H1 (cell line): ENCODE measurements around the gene CISD1. TPM values are rescaled to one million over a fixed set of nuclear protein-coding genes. Genes with fewer than 3 reads are reported as not detected.
A peak's percentile ranks its signal among the peaks of the same experiment; 100 is the strongest.

Source experiments
- CTCF ChIA-PET: fragments of 300-600 bp; sonication (Branson Sonifier 250); formaldehyde crosslinking; loops from one replicate; lab custom pipeline; 2021; ENCODE audit not compliant: partially characterized antibody; lab: Charles Lee
- POLR2A ChIA-PET: fragments of 300-600 bp; sonication (Branson Sonifier 250); formaldehyde crosslinking; loops from one replicate; lab custom pipeline; 2021; ENCODE audit warnings: inconsistent platforms; ENCODE audit not compliant: partially characterized antibody; lab: Charles Lee
- DNase-seq, 2 experiments: peaks; one replicate each; pipeline versions ENCODE4 v3.0.0 to v3.0.0-alpha.2; 2010 to 2022; ENCODE audit warnings: low spot score in 2 of 2, low read depth in 1 of 2, mixed read lengths in 1 of 2
- FAIRE-seq: peaks from 2 replicates; lab custom pipeline; 2011; peaks lifted over from hg19 to GRCh38; lab: Jason Lieb, UNC
- H2AFZ ChIP-seq: 2 replicates; pipeline ENCODE4 v1.8.1; 2012; ENCODE audit warnings: low read length, inconsistent platforms
- H2AK5ac ChIP-seq: 2 replicates; pipeline ENCODE4 v1.6.1; 2013; ENCODE audit warnings: low read depth, low read length
- H2BK120ac ChIP-seq: replicated peaks from 2 replicates; pipeline ENCODE3; 2013; ENCODE audit warnings: low read depth, low read length, inconsistent platforms
- H2BK12ac ChIP-seq: 2 replicates; pipeline ENCODE4 v1.6.1; 2013; ENCODE audit warnings: low read depth, low read length
- H2BK15ac ChIP-seq: 2 replicates; pipeline ENCODE4 v1.6.1; 2013; ENCODE audit warnings: low read length
- H2BK20ac ChIP-seq: 2 replicates; pipeline ENCODE4 v1.6.1; 2013; ENCODE audit warnings: low read length
- H2BK5ac ChIP-seq: 2 replicates; pipeline ENCODE4 v1.6.1; 2013; ENCODE audit warnings: low read depth, low read length
- H3K14ac ChIP-seq: 2 replicates; pipeline ENCODE4 v1.6.1; 2013; ENCODE audit warnings: inconsistent platforms; ENCODE audit not compliant: insufficient read length
- H3K18ac ChIP-seq: 2 replicates; pipeline ENCODE4 v1.6.1; 2013; ENCODE audit warnings: low read length; ENCODE audit errors: extremely low read depth
- H3K23ac ChIP-seq: 2 replicates; pipeline ENCODE4 v1.6.1; 2013; ENCODE audit warnings: inconsistent platforms; ENCODE audit not compliant: insufficient read length
- H3K23me2 ChIP-seq: 2 replicates; pipeline ENCODE4 v1.6.1; 2013; ENCODE audit warnings: low read depth, low read length
- H3K27ac ChIP-seq: 2 replicates; pipeline ENCODE4 v1.6.1; 2011; ENCODE audit warnings: low read depth, low read length, inconsistent platforms
- H3K27me3 ChIP-seq, 4 experiments: replicated peaks in 1 of 4; 1 replicate in 1 of 4; 2 replicates in 3 of 4; pipeline versions ENCODE4 v1.6.1 to v1.8.1; 2011 to 2013; ENCODE audit warnings: low read length in 3 of 4, mild to moderate bottlenecking in 3 of 4, inconsistent platforms in 2 of 4, mixed read lengths in 2 of 4, moderate library complexity in 1 of 4; ENCODE audit not compliant: control insufficient read depth in 3 of 4, insufficient read depth in 3 of 4; ENCODE audit errors: extremely low read depth in 1 of 4
- H3K36me3 ChIP-seq, 4 experiments: 2 replicates each; pipeline versions ENCODE4 v1.6.1 to v1.8.1; 2011 to 2013; ENCODE audit warnings: mild to moderate bottlenecking in 4 of 4, low read length in 3 of 4, moderate library complexity in 2 of 4, control low read depth in 1 of 4, inconsistent platforms in 1 of 4; ENCODE audit not compliant: insufficient read depth in 4 of 4, control insufficient read depth in 2 of 4
- H3K4ac ChIP-seq: replicated peaks from 2 replicates; pipeline ENCODE3; 2013; ENCODE audit warnings: low read length, low read depth, mixed read lengths, inconsistent platforms; ENCODE audit not compliant: insufficient read length
- H3K4me1 ChIP-seq, 4 experiments: replicated peaks in 1 of 4; 1 replicate in 1 of 4; 2 replicates in 3 of 4; pipeline versions ENCODE4 v1.6.1 to v1.8.1; 2011 to 2013; ENCODE audit warnings: low read length in 3 of 4, inconsistent platforms in 2 of 4, mixed read lengths in 1 of 4; ENCODE audit not compliant: insufficient read depth in 4 of 4, control insufficient read depth in 3 of 4
- H3K4me2 ChIP-seq, 2 experiments: 2 replicates each; pipeline versions ENCODE4 v1.6.1 to v1.8.1; 2011 to 2013; ENCODE audit warnings: low read depth in 2 of 2, low read length in 2 of 2, control low read depth in 1 of 2, inconsistent platforms in 1 of 2, mild to moderate bottlenecking in 1 of 2; ENCODE audit not compliant: insufficient read depth in 1 of 2
- H3K4me3 ChIP-seq, 4 experiments: fragments of 200-600, 300-600 bp in 1 of 4; sonication (generic), shearing (Covaris generic), sonication (Bioruptor Twin) in 1 of 4; 2 replicates each; pipeline versions ENCODE4 v1.5.1 to v1.8.1; 2011 to 2016; ENCODE audit warnings: low read length in 4 of 4, low read depth in 3 of 4, control low read depth in 2 of 4, inconsistent platforms in 2 of 4, mild to moderate bottlenecking in 2 of 4, mixed read lengths in 1 of 4, moderate library complexity in 1 of 4; ENCODE audit not compliant: insufficient read depth in 2 of 4; ENCODE audit errors: extremely low read depth in 1 of 4
- H3K56ac ChIP-seq: replicated peaks from 2 replicates; pipeline ENCODE3; 2013; ENCODE audit warnings: low read depth, mild to moderate bottlenecking, mixed read lengths, low read length, inconsistent platforms; ENCODE audit not compliant: insufficient read length
- H3K79me1 ChIP-seq: 2 replicates; pipeline ENCODE4 v1.6.1; 2013; ENCODE audit warnings: low read depth, low read length, control low read depth
- H3K79me2 ChIP-seq, 2 experiments: 2 replicates each; pipeline versions ENCODE4 v1.6.1 to v1.8.1; 2012 to 2013; ENCODE audit warnings: low read length in 2 of 2, mild to moderate bottlenecking in 2 of 2, inconsistent platforms in 1 of 2; ENCODE audit not compliant: insufficient read depth in 2 of 2, control insufficient read depth in 1 of 2
- H3K9ac ChIP-seq, 4 experiments: replicated peaks in 1 of 4; 1 replicate in 1 of 4; 2 replicates in 3 of 4; pipeline versions ENCODE4 v1.6.1 to v1.8.1; 2011 to 2013; ENCODE audit warnings: low read depth in 3 of 4, low read length in 3 of 4, control low read depth in 2 of 4, mild to moderate bottlenecking in 2 of 4, moderate library complexity in 2 of 4, inconsistent platforms in 1 of 4; ENCODE audit errors: extremely low read depth in 1 of 4
- H3K9me3 ChIP-seq, 2 experiments: 2 replicates each; pipeline versions ENCODE4 v1.6.1 to v1.8.1; 2012 to 2013; ENCODE audit warnings: mild to moderate bottlenecking in 2 of 2, moderate library complexity in 2 of 2, control low read depth in 1 of 2, inconsistent platforms in 1 of 2, low read depth in 1 of 2, low read length in 1 of 2, mixed read lengths in 1 of 2; ENCODE audit not compliant: insufficient read depth in 2 of 2
- H4K20me1 ChIP-seq, 2 experiments: replicated peaks in 1 of 2; 2 replicates each; pipeline versions ENCODE3 to v1.8.1; 2011 to 2013; ENCODE audit warnings: inconsistent platforms in 2 of 2, low read length in 2 of 2, mild to moderate bottlenecking in 1 of 2; ENCODE audit not compliant: insufficient read depth in 2 of 2, control insufficient read depth in 1 of 2
- H4K5ac ChIP-seq: 2 replicates; pipeline ENCODE4 v1.6.1; 2013; ENCODE audit warnings: low read length, low read depth, mixed read lengths, inconsistent platforms; ENCODE audit not compliant: insufficient read length
- H4K8ac ChIP-seq: 2 replicates; pipeline ENCODE4 v1.8.0; 2013; ENCODE audit warnings: mild to moderate bottlenecking, moderate library complexity, low read length, inconsistent platforms; ENCODE audit not compliant: insufficient read depth; ENCODE audit errors: extremely low read depth
- H4K91ac ChIP-seq: replicated peaks from 2 replicates; pipeline ENCODE3; 2013; ENCODE audit warnings: low read length, mixed read lengths, inconsistent platforms; ENCODE audit not compliant: insufficient read length
- ASH2L ChIP-seq: fragments of 200-600, 300-600 bp; sonication (generic); IDR thresholded peaks from one replicate; pipeline ENCODE4 v1.7.1; 2017; ENCODE audit warnings: low read length
- HDAC2 ChIP-seq, 2 experiments: fragments of 300-600 bp in 1 of 2; sonication (generic) in 1 of 2; IDR thresholded peaks; 2 replicates each; pipeline ENCODE4 v1.6.1; 2011 to 2012; ENCODE audit warnings: low read depth in 2 of 2, low read length in 2 of 2, mild to moderate bottlenecking in 2 of 2, moderate library complexity in 2 of 2, borderline replicate concordance in 1 of 2, inconsistent platforms in 1 of 2
- KDM4A ChIP-seq: IDR thresholded peaks from one replicate; pipeline ENCODE4 v1.7.1; 2012; ENCODE audit warnings: low read depth, mild to moderate bottlenecking, moderate library complexity, low read length, inconsistent platforms; ENCODE audit not compliant: severe bottlenecking
- SIN3A ChIP-seq, 2 experiments: IDR thresholded peaks in 1 of 2; conservative IDR thresholded peaks in 1 of 2; 2 replicates each; pipeline ENCODE4 v1.6.1; 2011 to 2012; ENCODE audit warnings: low read length in 2 of 2, improper control_type of control experiment in 1 of 2, low read depth in 1 of 2, mild to moderate bottlenecking in 1 of 2
- WGBS, 2 experiments: shearing (Covaris generic) in 1 of 2; methylation state at CpG; one replicate each; pipeline versions ENCODE4 v1.1.6 to v1.1.7; 2013 to 2015; ENCODE audit warnings: low lambda C conversion rate in 2 of 2, mixed read lengths in 2 of 2, inconsistent platforms in 1 of 2, low coverage in 1 of 2, missing lambda C conversion rate in 1 of 2; ENCODE audit not compliant: insufficient replicate concordance in 2 of 2, insufficient coverage in 1 of 2, insufficient read length in 1 of 2; ENCODE audit errors: extremely low coverage in 1 of 2, missing lambda C conversion rate in 1 of 2; 5-methylcytosine and 5-hydroxymethylcytosine counted together
- polyA plus RNA-seq, 7 experiments: library from polyadenylated mRNA; depleted of rRNA in 3 of 7; stranded (reverse) in 5 of 7; unstranded in 2 of 7; fragments of >200 nt in 5 of 7; fragments of 200-250 nt in 2 of 7; gene quantifications; 1 replicate in 5 of 7; 2 replicates in 1 of 7; 4 replicates in 1 of 7; pipeline versions ENCODE4 v1.2.1 to v1.2.3, GENCODE V29; 2011 to 2013; ENCODE audit warnings: missing spikeins in 2 of 7, mixed read lengths in 2 of 7
- total RNA-seq: library from RNA; stranded (reverse); fragmentation: NEBNext Ultra II Directional; extraction: Animal tissue kit (Norgen Biotek cat#: 25700); gene quantifications from 2 replicates; pipeline ENCODE4 v1.2.1, GENCODE V29; 2021

CISD1 gene
- total and polyA plus RNA-seq, 2 of the 8 experiments (the other 6 are each of a cell fraction or from before 2014, with no cell fraction given) = 22.6 to 43.2 TPM

DNA sequence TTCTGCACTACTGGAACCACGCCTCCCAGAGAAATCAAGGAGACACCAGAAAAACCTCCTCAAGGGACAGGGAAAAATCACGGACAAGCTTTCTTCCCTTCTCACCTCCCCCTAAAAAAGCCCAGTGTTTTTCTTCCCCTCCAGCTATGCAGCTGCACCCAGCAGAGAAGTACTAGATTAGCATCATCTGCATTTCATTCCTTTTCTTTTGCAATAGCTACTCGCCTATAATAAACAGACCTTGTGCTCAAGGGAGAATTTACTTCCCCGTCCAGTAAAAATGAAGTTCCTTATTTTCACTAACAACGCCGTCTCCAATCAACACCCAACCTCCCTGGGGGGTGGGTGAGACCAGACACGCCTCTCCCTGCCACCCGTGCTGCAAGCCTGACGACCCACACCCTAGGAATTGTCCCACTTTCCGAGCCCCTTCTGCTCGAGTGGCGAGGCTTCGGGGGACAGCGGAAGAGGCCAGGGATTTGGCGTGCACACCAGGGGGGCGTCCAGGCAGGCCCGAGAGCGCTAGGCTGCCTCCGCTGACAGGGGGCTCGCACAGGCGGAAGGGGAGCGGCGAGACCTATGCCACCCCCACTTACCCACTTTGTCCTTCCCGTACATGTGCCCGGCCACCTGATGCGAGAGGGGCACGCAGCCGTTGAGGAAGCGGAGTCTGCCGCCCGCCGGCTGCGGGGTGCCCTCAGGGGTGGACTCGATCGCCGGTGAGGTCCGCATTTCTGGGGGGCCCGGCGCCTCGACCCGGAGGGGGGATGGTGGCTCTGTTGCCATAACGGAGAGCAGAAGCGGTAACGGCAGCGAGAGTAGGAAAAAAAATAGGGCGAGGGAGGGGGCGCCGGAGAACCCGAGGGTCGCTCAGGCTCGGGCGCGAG is 1.9 kb upstream of the CISD1 start:
- no peak overlapping the region for H4K91ac ChIP-seq
- H2BK12ac ChIP-seq = no peak overlapping the region; the same call in 1 of the 2 replicates
- 0 out of 7 replicates have a peak, but pooled peaks cover 0 to 5% (median 1%) of the 10 kb centered on the region in 4 experiments for H3K27me3 ChIP-seq
- peak overlapping the region; percentile 83 to 96 for H3K4me2 ChIP-seq
- H4K8ac ChIP-seq = peak overlapping the region; percentile 79; the same call in 1 of the 2 replicates
- no peak overlapping the region for H3K23ac ChIP-seq
- H4K20me1 ChIP-seq = no peaks in the 10 kb centered on the region
- H2AK5ac ChIP-seq = no peak overlapping the region
- no peak overlapping the region for H2BK20ac ChIP-seq
- DNase-seq = peak in 1 of 2 experiments; percentile 66
- H3K18ac ChIP-seq = peak overlapping the region; percentile 71
- H3K4ac ChIP-seq = no peak overlapping the region
- H3K79me2 ChIP-seq = peaks cover 0 to 63% of the 10 kb centered on the region in 2 experiments; a peak in 3 of 4 replicates
- H3K79me1 ChIP-seq = no peaks in the 10 kb centered on the region; the same call in 1 of the 2 replicates
- peak overlapping the region in 3 of 4 experiments; percentile 20 to 45 (median 36); a peak in 4 of 7 replicates for H3K9ac ChIP-seq
- no peak for FAIRE-seq
- no peak overlapping the region for H2BK120ac ChIP-seq
- H3K23me2 ChIP-seq = peaks cover 19% of the 10 kb centered on the region
- H2BK15ac ChIP-seq = no peak overlapping the region
- H2BK5ac ChIP-seq = no peak overlapping the region; the same call in 1 of the 2 replicates
- H3K4me1 ChIP-seq = peaks cover 0 to 10% (median 1%) of the 10 kb centered on the region in 4 experiments; a peak in 3 of 7 replicates
- H3K56ac ChIP-seq = no peak overlapping the region
- no peak overlapping the region for H3K14ac ChIP-seq
- POLR2A ChIA-PET = interaction anchor here (1.3 kb wide), 1 partner anchor 119 kb away, joined by 3 read pairs; no protein-coding TSS in a partner anchor
- no peak overlapping the region for H4K5ac ChIP-seq
- H3K27ac ChIP-seq = no peak overlapping the region
- WGBS, 2 experiments = 3% methylated on average over 40 of the region's 53 CpGs; no CpG with 5 or more reads in 1 of the 2 experiments
- peak overlapping the region; percentile 69 to 94 (median 80) for H3K4me3 ChIP-seq
- H3K36me3 ChIP-seq = no peaks in the 10 kb centered on the region
- H3K9me3 ChIP-seq = no peaks in the 10 kb centered on the region
- CTCF ChIA-PET = no interaction called here
- H2AFZ ChIP-seq = no peak overlapping the region
- TF ChIP-seq SIN3A (conservative IDR thresholded peaks at IDR 0.05 in 1 of 2, IDR thresholded peaks at IDR 0.05 in 1 of 2; ENCODE audit: low read depth in 1 of 2, low read length in 2 of 2) (peak in 1 of 2 experiments; percentile 58; a peak in 1 of 4 replicates), ASH2L (peak; percentile 90), HDAC2 (IDR thresholded peaks at IDR 0.05; ENCODE audit: borderline replicate concordance in 1 of 2, low read depth in 2 of 2, low read length in 2 of 2) (peak in 1 of 2 experiments; percentile 52; a peak in 1 of 4 replicates), KDM4A (peak; percentile 83)
